Sigmoid colon (tissue), 7 donors: ENCODE results near the gene ASB8. TPM values are rescaled to one million over a fixed set of nuclear protein-coding genes. Genes with fewer than 3 reads are reported as not detected.
A peak's percentile ranks its signal among the peaks of the same experiment; 100 is the strongest.

Experiments used
- DNase-seq: peaks from one replicate; pipeline ENCODE4 v3.0.0-alpha.2; 2019
- H3K27ac ChIP-seq, 4 donors: fragments of 200-600 bp; sonication (generic); one replicate each; pipeline ENCODE4 v1.5.1; 2016 to 2019; ENCODE audit warnings: mild to moderate bottlenecking in 1 of 4
- H3K27me3 ChIP-seq, 3 donors: fragments of 200-600 bp; sonication (generic); one replicate each; pipeline ENCODE4 v1.5.1; 2019; ENCODE audit warnings: mild to moderate bottlenecking in 1 of 3
- H3K36me3 ChIP-seq, 4 donors: fragments of 200-600 bp; sonication (generic); one replicate each; pipeline ENCODE4 v1.5.1; 2016 to 2019
- H3K4me1 ChIP-seq, 4 donors: fragments of 200-600 bp; sonication (generic); one replicate each; pipeline ENCODE4 v1.5.1; 2017 to 2019
- H3K4me3 ChIP-seq, 4 donors: fragments of 200-600 bp; sonication (generic); one replicate each; pipeline ENCODE4 v1.5.1; 2017 to 2019; ENCODE audit warnings: mild to moderate bottlenecking in 2 of 4, moderate library complexity in 1 of 4
- H3K9me3 ChIP-seq, 4 donors: fragments of 200-600 bp in 3 of 4; sonication (generic) in 3 of 4; one replicate each; pipeline versions ENCODE4 v1.5.1 to v1.6.1; 2013 to 2019
- CTCF ChIP-seq, 4 experiments: fragments of 450-650 bp in 3 of 4; fragments of 200-600 bp in 1 of 4; IDR thresholded peaks; one replicate each; pipeline ENCODE4 v1.5.1; 2016 to 2019; ENCODE audit warnings: antibody characterized with exemption in 4 of 4, mild to moderate bottlenecking in 3 of 4, moderate library complexity in 2 of 4
- EP300 ChIP-seq, 4 donors: sonication (generic); formaldehyde crosslinking; IDR thresholded peaks; one replicate each; pipeline ENCODE4 v1.6.1; 2017; ENCODE audit warnings: antibody characterized with exemption in 4 of 4
- POLR2A ChIP-seq, 2 donors: fragments of 450-650 bp; IDR thresholded peaks; one replicate each; pipeline ENCODE4 v1.6.1; 2016; ENCODE audit warnings: antibody characterized with exemption in 2 of 2, mild to moderate bottlenecking in 2 of 2, moderate library complexity in 2 of 2
- POLR2AphosphoS5 ChIP-seq, 4 donors: sonication (generic); formaldehyde crosslinking; IDR thresholded peaks; one replicate each; pipeline ENCODE4 v1.6.1; 2017; ENCODE audit warnings: antibody characterized with exemption in 4 of 4
- WGBS, 2 donors: extraction: QIAGEN DNeasy Blood & Tissue Kit; methylation state at CpG; one replicate each; pipeline ENCODE4 v1.1.7; 2013; 5-methylcytosine and 5-hydroxymethylcytosine counted together
- intact Hi-C: fragments of 100-400 bp; cut with DNase I; formaldehyde crosslinking; loops from one replicate; pipeline ENCODE4 v1.15.1; 2023
- polyA plus RNA-seq, 3 donors: library from polyadenylated mRNA; stranded (reverse); fragments of 200-250 nt; gene quantifications; one replicate each; pipeline ENCODE4 v1.2.3, GENCODE V29; 2013
- total RNA-seq, 4 donors: library from RNA; depleted of rRNA; stranded (reverse); fragments of >200 nt; gene quantifications; one replicate each; pipeline ENCODE4 v1.1.0, GENCODE V29; 2016
- donor health status: healthy with polysubstance abuse.
- donor health status: Bipolar disorder and iron deficiency.
- donor health status: healthy.

ASB8 gene
- total and polyA plus RNA-seq, 7 donors, result 20.6 to 64.3 (median 35.6) TPM

DNA sequence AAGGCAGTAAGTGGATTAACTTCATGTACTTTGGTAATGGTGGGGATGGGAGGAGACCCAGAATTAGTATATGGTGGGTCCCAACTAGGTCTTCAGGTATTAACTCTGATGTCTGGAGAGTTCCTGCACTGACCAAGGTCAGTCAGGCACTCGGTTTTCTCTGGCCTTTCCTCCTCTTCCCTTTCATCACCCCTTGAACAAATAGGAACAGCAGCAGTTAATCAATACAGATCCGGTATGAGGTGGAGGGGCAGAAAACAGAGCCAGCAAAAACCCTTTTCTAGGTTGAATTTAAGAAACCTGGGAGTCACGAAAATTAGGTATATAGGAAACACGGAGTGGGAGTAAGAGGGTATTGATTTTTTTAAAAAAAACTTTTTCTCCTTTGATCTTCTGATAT lies 34.1 kb downstream of the ASB8 start:
- Histone ChIP-seq H3K4me3 (no peak overlapping the region), H3K9me3 (no peaks in the 10 kb centered on the region), H3K36me3 (peaks cover 8 to 57% (median 11%) of the 10 kb centered on the region in 4 donors), H3K27me3 (no peaks in the 10 kb centered on the region), H3K4me1 (peaks cover 0 to 30% (median 20%) of the 10 kb centered on the region in 4 donors), H3K27ac (no peak overlapping the region)
- WGBS, 2 donors, result 85 to 89% methylated on average over 4 of the region's 4 CpGs
- intact Hi-C loops, result no loop called here
- DNase-seq, result no peak
- TF ChIP-seq POLR2AphosphoS5 (IDR thresholded peaks at IDR 0.05) (no peak), POLR2A (IDR thresholded peaks at IDR 0.05) (no peak), EP300 (IDR thresholded peaks at IDR 0.05) (no peak), CTCF (IDR thresholded peaks at IDR 0.05) (no peak)

GRCh38 chr12:48122065-48122834 lies 35.1 kb downstream of the ASB8 start:
- no peak for DNase-seq
- no peak overlapping the region for H3K4me3 ChIP-seq
- peaks cover 0 to 30% (median 20%) of the 10 kb centered on the region in 4 donors for H3K4me1 ChIP-seq
- H3K36me3 ChIP-seq, result peaks cover 8 to 48% (median 11%) of the 10 kb centered on the region in 4 donors
- no peaks in the 10 kb centered on the region for H3K27me3 ChIP-seq
- WGBS, 2 donors, result 31 to 81% methylated on average over 2 of the region's 2 CpGs
- no peak for TF ChIP-seq POLR2A (IDR thresholded peaks at IDR 0.05)
- no peak for TF ChIP-seq POLR2AphosphoS5 (IDR thresholded peaks at IDR 0.05)
- no peak for TF ChIP-seq CTCF (IDR thresholded peaks at IDR 0.05)
- no peak for TF ChIP-seq EP300 (IDR thresholded peaks at IDR 0.05)
- intact Hi-C loops, result no loop called here
- H3K27ac ChIP-seq, result no peak overlapping the region
- H3K9me3 ChIP-seq, result no peaks in the 10 kb centered on the region

- Histone ChIP-seq H3K4me1 (peaks cover 0 to 30% (median 20%) of the 10 kb centered on the region in 4 donors), H3K4me3 (no peak overlapping the region), H3K27ac (no peak overlapping the region), H3K36me3 (peaks cover 5 to 40% (median 11%) of the 10 kb centered on the region in 4 donors), H3K9me3 (no peaks in the 10 kb centered on the region), H3K27me3 (no peaks in the 10 kb centered on the region)
- intact Hi-C loops, result no loop called here
- TF ChIP-seq CTCF (IDR thresholded peaks at IDR 0.05), result no peak
- no peak for TF ChIP-seq POLR2AphosphoS5 (IDR thresholded peaks at IDR 0.05)
- TF ChIP-seq POLR2A (IDR thresholded peaks at IDR 0.05), result no peak
- no peak for TF ChIP-seq EP300 (IDR thresholded peaks at IDR 0.05)
- DNase-seq, result no peak
- WGBS, 2 donors, result 93 to 96% methylated on average over 1 of the region's 1 CpG
These were observed 35.8 kb downstream of the ASB8 start for GRCh38 chr12:48121522-48121921.

GRCh38 chr12:48119834-48120195 lies 37.5 kb downstream of the ASB8 start:
- peaks cover 5 to 27% (median 8%) of the 10 kb centered on the region in 4 donors for H3K36me3 ChIP-seq
- peak overlapping the region; percentile 44 to 71 (median 66) for H3K4me3 ChIP-seq
- H3K27ac ChIP-seq, result peak overlapping the region; percentile 68 to 84 (median 77)
- WGBS, 2 donors, result 13 to 22% methylated on average over 5 of the region's 5 CpGs
- TF ChIP-seq POLR2A (IDR thresholded peaks at IDR 0.05), result no peak
- no peak for DNase-seq
- peaks cover 0 to 22% (median 20%) of the 10 kb centered on the region in 4 donors for H3K4me1 ChIP-seq
- no peaks in the 10 kb centered on the region for H3K27me3 ChIP-seq
- no peaks in the 10 kb centered on the region for H3K9me3 ChIP-seq
- intact Hi-C loops, result no loop called here

GRCh38 chr12:48119078-48119833 lies 38.1 kb downstream of the ASB8 start, which contains the start of gene PFKM:
Gene PFKM, plus strand, starts transcription at chr12:48119364. Its CDS starts 3,411 bp downstream, at chr12:48122775.
- DNase-seq, result peak; percentile 94
- 1 to 2% methylated on average over 20 of the region's 20 CpGs for WGBS, 2 donors
- intact Hi-C loops, result no loop called here
- Histone ChIP-seq H3K4me3 (peak within 1 kb of the TSS; percentile 44 to 71 (median 66)), H3K27me3 (no peaks in the 10 kb centered on the region), H3K27ac (peak within 1 kb of the TSS; percentile 68 to 84 (median 77)), H3K9me3 (no peaks in the 10 kb centered on the region), H3K36me3 (peaks cover 0 to 21% (median 8%) of the 10 kb centered on the region in 4 donors), H3K4me1 (peaks cover 0 to 22% (median 20%) of the 10 kb centered on the region in 4 donors)
- TF ChIP-seq CTCF (IDR thresholded peaks at IDR 0.05) (no peak), POLR2A (IDR thresholded peaks at IDR 0.05) (no peak), POLR2AphosphoS5 (IDR thresholded peaks at IDR 0.05) (peak in 3 of 4 donors; percentile 57 to 71 (median 62)), EP300 (IDR thresholded peaks at IDR 0.05) (no peak)
